Measurements from ENCODE around the gene ADK.

Gene ADK

GRCh38 chr10:74644738-74645137, 493.7 kb downstream of the ADK start:
- TF ChIP-seq SIN3A (IDR thresholded peaks at IDR 0.05; ENCODE audit: borderline replicate concordance, insufficient read depth, low read length) = no peak
- no peak for TF ChIP-seq POLR2AphosphoS5 (IDR thresholded peaks at IDR 0.05; ENCODE audit: low read depth, low read length)
- TF ChIP-seq FOXP2 (optimal IDR thresholded peaks at IDR 0.05; ENCODE audit: borderline replicate concordance, extremely low read depth, extremely low read length, insufficient read depth) = no peak
- TF ChIP-seq TAF1 (IDR thresholded peaks at IDR 0.05; ENCODE audit: borderline replicate concordance, insufficient read depth, low read length) = no peak

- no peak for TF ChIP-seq FOXP2 (optimal IDR thresholded peaks at IDR 0.05; ENCODE audit: borderline replicate concordance, extremely low read depth, extremely low read length, insufficient read depth)
- TF ChIP-seq SIN3A (IDR thresholded peaks at IDR 0.05; ENCODE audit: borderline replicate concordance, insufficient read depth, low read length) = no peak
- no peak for TF ChIP-seq POLR2AphosphoS5 (IDR thresholded peaks at IDR 0.05; ENCODE audit: low read depth, low read length)
- TF ChIP-seq REST (IDR thresholded peaks at IDR 0.05; ENCODE audit: insufficient read depth in 1 of 2, low read depth in 2 of 2, low read length in 2 of 2) = no peak
- no peak for TF ChIP-seq TAF1 (IDR thresholded peaks at IDR 0.05; ENCODE audit: borderline replicate concordance, insufficient read depth, low read length)
These were observed 494.7 kb downstream of the ADK start for GRCh38 chr10:74645692-74646091.

GRCh38 chr10:74650613-74651012, 499.6 kb downstream of the ADK start:
- TF ChIP-seq REST (IDR thresholded peaks at IDR 0.05; ENCODE audit: insufficient read depth in 1 of 2, low read depth in 2 of 2, low read length in 2 of 2) (no peak), TAF1 (IDR thresholded peaks at IDR 0.05; ENCODE audit: borderline replicate concordance, insufficient read depth, low read length) (no peak), SIN3A (IDR thresholded peaks at IDR 0.05; ENCODE audit: borderline replicate concordance, insufficient read depth, low read length) (no peak), POLR2AphosphoS5 (IDR thresholded peaks at IDR 0.05; ENCODE audit: low read depth, low read length) (no peak), FOXP2 (optimal IDR thresholded peaks at IDR 0.05; ENCODE audit: borderline replicate concordance, extremely low read depth, extremely low read length, insufficient read depth) (no peak)

GRCh38 chr10:74651565-74651964, 500.5 kb downstream of the ADK start:
- TF ChIP-seq POLR2AphosphoS5 (IDR thresholded peaks at IDR 0.05; ENCODE audit: low read depth, low read length) (no peak), TAF1 (IDR thresholded peaks at IDR 0.05; ENCODE audit: borderline replicate concordance, insufficient read depth, low read length) (no peak), SIN3A (IDR thresholded peaks at IDR 0.05; ENCODE audit: borderline replicate concordance, insufficient read depth, low read length) (no peak), FOXP2 (optimal IDR thresholded peaks at IDR 0.05; ENCODE audit: borderline replicate concordance, extremely low read depth, extremely low read length, insufficient read depth) (no peak), REST (IDR thresholded peaks at IDR 0.05; ENCODE audit: insufficient read depth in 1 of 2, low read depth in 2 of 2, low read length in 2 of 2) (no peak)

GRCh38 chr10:74652664-74653063, 501.6 kb downstream of the ADK start:
- no peak for TF ChIP-seq FOXP2 (optimal IDR thresholded peaks at IDR 0.05; ENCODE audit: borderline replicate concordance, extremely low read depth, extremely low read length, insufficient read depth)
- no peak for TF ChIP-seq SIN3A (IDR thresholded peaks at IDR 0.05; ENCODE audit: borderline replicate concordance, insufficient read depth, low read length)
- no peak for TF ChIP-seq REST (IDR thresholded peaks at IDR 0.05; ENCODE audit: insufficient read depth in 1 of 2, low read depth in 2 of 2, low read length in 2 of 2)
- no peak for TF ChIP-seq TAF1 (IDR thresholded peaks at IDR 0.05; ENCODE audit: borderline replicate concordance, insufficient read depth, low read length)
- TF ChIP-seq POLR2AphosphoS5 (IDR thresholded peaks at IDR 0.05; ENCODE audit: low read depth, low read length) = no peak
